Natural killer cell (primary cell): ENCODE data around the gene DECR2. TPM values are rescaled to one million over a fixed set of nuclear protein-coding genes. Genes with fewer than 3 reads are reported as not detected.

Experiments
- ATAC-seq, 3 donors: fragments of 150-1000 bp in 2 of 3; fragments of 200-7000 bp in 1 of 3; cut with Tn5 transposase; 1 replicate in 1 of 3; 2 replicates in 2 of 3; pipeline ENCODE4 v1.10.0; 2021; ENCODE audit warnings: mild to moderate bottlenecking in 2 of 3, moderate library complexity in 2 of 3
- DNase-seq, 2 donors: peaks; one replicate each; pipeline versions ENCODE4 v3.0.0 to v3.0.0-alpha.2; 2013 to 2021; ENCODE audit warnings: mixed read lengths in 1 of 2
- H3K27ac ChIP-seq: one replicate; pipeline ENCODE4 v1.5.1; 2013; ENCODE audit warnings: mild to moderate bottlenecking, low read length
- H3K27me3 ChIP-seq: one replicate; pipeline ENCODE4 v1.6.1; 2013; ENCODE audit warnings: low read length; ENCODE audit not compliant: control insufficient read depth, insufficient read depth
- H3K36me3 ChIP-seq: one replicate; pipeline ENCODE4 v1.6.1; 2013; ENCODE audit warnings: low read length; ENCODE audit not compliant: control insufficient read depth, insufficient read depth
- H3K4me1 ChIP-seq: one replicate; pipeline ENCODE4 v1.6.1; 2013; ENCODE audit warnings: low read length; ENCODE audit not compliant: control insufficient read depth, insufficient read depth
- H3K4me3 ChIP-seq: one replicate; pipeline ENCODE4 v1.5.1; 2013; ENCODE audit warnings: low read length
- H3K9me3 ChIP-seq: one replicate; pipeline ENCODE4 v1.6.1; 2013; ENCODE audit warnings: low read length; ENCODE audit not compliant: control insufficient read depth, insufficient read depth
- H3K27ac Mint-ChIP-seq, 2 donors: one replicate each; pipeline ENCODE4 v1.8.0; 2022; ENCODE audit warnings: mild to moderate bottlenecking in 2 of 2, mixed read lengths in 2 of 2, moderate library complexity in 1 of 2
- H3K27me3 Mint-ChIP-seq, 2 donors: one replicate each; pipeline ENCODE4 v1.8.0; 2022; ENCODE audit warnings: low read depth in 2 of 2, mixed read lengths in 2 of 2
- H3K36me3 Mint-ChIP-seq: one replicate; pipeline ENCODE4 v1.8.0; 2022; ENCODE audit warnings: mixed read lengths
- H3K4me1 Mint-ChIP-seq, 2 donors: one replicate each; pipeline ENCODE4 v1.8.0; 2022; ENCODE audit warnings: mixed read lengths in 2 of 2
- H3K4me3 Mint-ChIP-seq: one replicate; pipeline ENCODE4 v1.8.0; 2022; ENCODE audit warnings: mild to moderate bottlenecking, moderate library complexity, mixed read lengths
- H3K9me3 Mint-ChIP-seq, 2 donors: one replicate each; pipeline ENCODE4 v1.8.0; 2022; ENCODE audit warnings: mixed read lengths in 2 of 2
- CTCF ChIP-seq: fragments of 200-600 bp; IDR thresholded peaks from one replicate; pipeline ENCODE4 v1.8.0; 2022; ENCODE audit warnings: antibody characterized with exemption
- WGBS: methylation state at CpG from one replicate; pipeline ENCODE4 v1.1.7; 2013; ENCODE audit warnings: missing lambda C conversion rate; ENCODE audit not compliant: insufficient coverage; 5-methylcytosine and 5-hydroxymethylcytosine counted together
- intact Hi-C: fragments of 100-400 bp; cut with micrococcal nuclease; formaldehyde crosslinking; loops from one replicate; pipeline ENCODE4 v1.14.2; 2022
- total RNA-seq, 4 donors: library from RNA; stranded (reverse); fragments of 120-200 nt in 1 of 4; gene quantifications; one replicate each; pipeline versions ENCODE4 v1.2.3 to v1.2.4, GENCODE V29; 2013 to 2022

DECR2 gene
- total RNA-seq, 3 donors from 2014 or later (not counting 1 experiment from before 2014, with no cell fraction given), result 9.5 to 13.0 (median 12.9) TPM

- Histone ChIP-seq H3K4me3 (no peak overlapping the region), H3K36me3 (peaks cover 32% of the 10 kb centered on the region), H3K4me1 (peaks cover 24% of the 10 kb centered on the region), H3K9me3 (no peaks in the 10 kb centered on the region), H3K27me3 (no peaks in the 10 kb centered on the region), H3K27ac (no peak overlapping the region)
- no peak overlapping the region for H3K4me3 Mint-ChIP-seq
- H3K36me3 Mint-ChIP-seq, result no peaks in the 10 kb centered on the region
- WGBS, result 94% methylated on average over 42 of the region's 44 CpGs
- H3K4me1 Mint-ChIP-seq, result peaks cover 0 to 21% of the 10 kb centered on the region in 2 donors
- H3K27ac Mint-ChIP-seq, result no peak overlapping the region
- no peak for DNase-seq
- TF ChIP-seq CTCF, result no peak
- no peaks in the 10 kb centered on the region for H3K27me3 Mint-ChIP-seq
- H3K9me3 Mint-ChIP-seq, result no peaks in the 10 kb centered on the region
- ATAC-seq, result no peak
- intact Hi-C loops, result no loop called here
Observed at GRCh38 chr16:373848-374615, 27.7 kb upstream of the DECR2 start.

GRCh38 chr16:374616-374926 is 27.1 kb upstream of the DECR2 start:
- Mint-ChIP-seq H3K4me3 (no peak overlapping the region), H3K36me3 (no peaks in the 10 kb centered on the region), H3K27me3 (no peaks in the 10 kb centered on the region), H3K9me3 (no peaks in the 10 kb centered on the region), H3K27ac (no peak overlapping the region), H3K4me1 (peaks cover 0 to 18% of the 10 kb centered on the region in 2 donors)
- DNase-seq (no peak), ATAC-seq (no peak)
- peaks cover 25% of the 10 kb centered on the region for H3K4me1 ChIP-seq
- no peak overlapping the region for H3K4me3 ChIP-seq
- no peak overlapping the region for H3K27ac ChIP-seq
- H3K27me3 ChIP-seq, result no peaks in the 10 kb centered on the region
- peaks cover 32% of the 10 kb centered on the region for H3K36me3 ChIP-seq
- TF ChIP-seq CTCF, result no peak
- WGBS, result 93% methylated on average over 9 of the region's 9 CpGs
- intact Hi-C loops, result no loop called here
- no peaks in the 10 kb centered on the region for H3K9me3 ChIP-seq

- intact Hi-C loops, result no loop called here
- no peaks in the 10 kb centered on the region for H3K27me3 ChIP-seq
- no peak for TF ChIP-seq CTCF
- H3K9me3 Mint-ChIP-seq, result no peaks in the 10 kb centered on the region
- H3K4me1 ChIP-seq, result peaks cover 26% of the 10 kb centered on the region
- H3K4me3 ChIP-seq, result no peak overlapping the region
- H3K4me1 Mint-ChIP-seq, result peaks cover 0 to 16% of the 10 kb centered on the region in 2 donors
- H3K36me3 Mint-ChIP-seq, result no peaks in the 10 kb centered on the region
- DNase-seq (no peak), ATAC-seq (no peak)
- no peak overlapping the region for H3K27ac Mint-ChIP-seq
- H3K9me3 ChIP-seq, result no peaks in the 10 kb centered on the region
- no peaks in the 10 kb centered on the region for H3K27me3 Mint-ChIP-seq
- WGBS, result 95% methylated on average over 23 of the region's 23 CpGs
- H3K36me3 ChIP-seq, result peaks cover 32% of the 10 kb centered on the region
- H3K27ac ChIP-seq, result no peak overlapping the region
- H3K4me3 Mint-ChIP-seq, result no peak overlapping the region
Observed at GRCh38 chr16:375212-375611, 26.5 kb upstream of the DECR2 start.
